Liver (tissue), 9 donors: Measurements from ENCODE around the gene HEXIM2. TPM values are rescaled to one million over a fixed set of nuclear protein-coding genes. Genes with fewer than 3 reads are reported as not detected.
A peak's percentile ranks its signal among the peaks of the same experiment; 100 is the strongest.

Source experiments
- DNase-seq: peaks from one replicate; pipeline ENCODE4 v3.0.0-alpha.2; 2017; ENCODE audit warnings: low spot score
- H3K27ac ChIP-seq, 2 donors: one replicate each; pipeline ENCODE4 v1.7.0; 2013; ENCODE audit warnings: inconsistent platforms in 2 of 2, low read length in 2 of 2, control low read depth in 1 of 2, low read depth in 1 of 2, mild to moderate bottlenecking in 1 of 2
- H3K27me3 ChIP-seq, 4 donors: one replicate each; pipeline versions ENCODE4 v1.6.1 to v1.7.0; 2013; ENCODE audit warnings: low read length in 3 of 4, inconsistent platforms in 1 of 4, mild to moderate bottlenecking in 1 of 4, moderate library complexity in 1 of 4; ENCODE audit not compliant: control insufficient read depth in 4 of 4, insufficient read depth in 4 of 4
- H3K36me3 ChIP-seq, 4 donors: one replicate each; pipeline versions ENCODE4 v1.6.1 to v1.7.0; 2013; ENCODE audit warnings: low read length in 3 of 4, mild to moderate bottlenecking in 3 of 4, low read depth in 1 of 4, moderate library complexity in 1 of 4; ENCODE audit not compliant: control insufficient read depth in 4 of 4, insufficient read depth in 3 of 4
- H3K4me1 ChIP-seq, 4 donors: one replicate each; pipeline versions ENCODE4 v1.6.1 to v1.7.0; 2013; ENCODE audit warnings: low read length in 3 of 4, mild to moderate bottlenecking in 3 of 4, moderate library complexity in 1 of 4; ENCODE audit not compliant: control insufficient read depth in 4 of 4, insufficient read depth in 4 of 4
- H3K4me3 ChIP-seq, 3 donors: one replicate each; pipeline versions ENCODE4 v1.6.1 to v1.7.0; 2013; ENCODE audit warnings: low read length in 3 of 3, control low read depth in 1 of 3, low read depth in 1 of 3, mild to moderate bottlenecking in 1 of 3
- H3K9ac ChIP-seq, 2 donors: one replicate each; pipeline ENCODE4 v1.7.0; 2013; ENCODE audit warnings: low read length in 2 of 2, mild to moderate bottlenecking in 2 of 2, moderate library complexity in 2 of 2, control low read depth in 1 of 2, low read depth in 1 of 2
- H3K9me3 ChIP-seq, 4 donors: one replicate each; pipeline versions ENCODE4 v1.6.1 to v1.7.0; 2013; ENCODE audit warnings: low read length in 3 of 4; ENCODE audit not compliant: control insufficient read depth in 4 of 4
- ATF3 ChIP-seq: IDR thresholded peaks from 2 replicates; pipeline ENCODE4 v1.6.1; 2016; ENCODE audit warnings: antibody characterized with exemption
- EGR1 ChIP-seq, 2 donors: IDR thresholded peaks; 2 replicates each; pipeline ENCODE4 v1.6.1; 2016 to 2018; ENCODE audit warnings: antibody characterized with exemption in 2 of 2, low read depth in 2 of 2
- FOXA1 ChIP-seq: IDR thresholded peaks from 2 replicates; pipeline ENCODE4 v1.6.1; 2016; ENCODE audit warnings: antibody characterized with exemption
- FOXA2 ChIP-seq: IDR thresholded peaks from 2 replicates; pipeline ENCODE4 v1.6.1; 2016; ENCODE audit warnings: antibody characterized with exemption
- GABPA ChIP-seq, 2 donors: IDR thresholded peaks in 1 of 2; conservative IDR thresholded peaks in 1 of 2; 2 replicates each; pipeline ENCODE4 v1.6.1; 2016; ENCODE audit warnings: antibody characterized with exemption in 2 of 2, mild to moderate bottlenecking in 1 of 2, moderate library complexity in 1 of 2
- HNF4A ChIP-seq, 2 donors: conservative IDR thresholded peaks; 2 replicates each; pipeline ENCODE4 v1.6.1; 2016; ENCODE audit warnings: antibody characterized with exemption in 2 of 2, mild to moderate bottlenecking in 2 of 2
- HNF4G ChIP-seq: IDR thresholded peaks from 2 replicates; pipeline ENCODE4 v1.6.1; 2016; ENCODE audit warnings: antibody characterized with exemption
- JUND ChIP-seq, 2 donors: IDR thresholded peaks; 2 replicates each; pipeline ENCODE4 v1.6.1; 2016; ENCODE audit warnings: antibody characterized with exemption in 2 of 2
- MAX ChIP-seq: IDR thresholded peaks from 2 replicates; pipeline ENCODE4 v1.6.1; 2016; ENCODE audit warnings: antibody characterized with exemption
- NR2F2 ChIP-seq: IDR thresholded peaks from 2 replicates; pipeline ENCODE4 v1.6.1; 2016; ENCODE audit warnings: antibody characterized with exemption
- RAD21 ChIP-seq, 2 donors: IDR thresholded peaks; 2 replicates each; pipeline ENCODE4 v1.6.1; 2016; ENCODE audit warnings: antibody characterized with exemption in 2 of 2, mild to moderate bottlenecking in 2 of 2
- REST ChIP-seq: IDR thresholded peaks from 2 replicates; pipeline ENCODE4 v1.6.1; 2016; ENCODE audit warnings: antibody characterized with exemption, mild to moderate bottlenecking
- RXRA ChIP-seq, 2 donors: IDR thresholded peaks; 2 replicates each; pipeline ENCODE4 v1.6.1; 2017 to 2018; ENCODE audit warnings: antibody characterized with exemption in 2 of 2, mild to moderate bottlenecking in 1 of 2
- SP1 ChIP-seq: IDR thresholded peaks from 2 replicates; pipeline ENCODE4 v1.6.1; 2018; ENCODE audit warnings: antibody characterized with exemption, mild to moderate bottlenecking
- TAF1 ChIP-seq: conservative IDR thresholded peaks from 2 replicates; pipeline ENCODE4 v1.6.1; 2016; ENCODE audit warnings: antibody characterized with exemption, mild to moderate bottlenecking
- YY1 ChIP-seq: IDR thresholded peaks from 2 replicates; pipeline ENCODE4 v1.6.1; 2016; ENCODE audit warnings: antibody characterized with exemption, mild to moderate bottlenecking
- ZBTB33 ChIP-seq: IDR thresholded peaks from 2 replicates; pipeline ENCODE4 v1.6.1; 2016; ENCODE audit warnings: antibody characterized with exemption
- WGBS: extraction: QIAGEN DNeasy Blood & Tissue Kit; methylation state at CpG from one replicate; pipeline ENCODE4 v1.1.7; 2013; 5-methylcytosine and 5-hydroxymethylcytosine counted together
- polyA plus RNA-seq, 2 donors: library from polyadenylated mRNA; stranded (reverse) in 1 of 2; unstranded in 1 of 2; fragments of 200-250 nt in 1 of 2; fragments of >200 nt in 1 of 2; fragmentation: Nextera tagmentation in 1 of 2; extraction: Ambion mirVana in 1 of 2; gene quantifications; one replicate each; pipeline versions ENCODE4 v1.2.1 to v1.2.3, GENCODE V29; 2013 to 2015
- total RNA-seq, 2 donors: library from RNA; depleted of rRNA; stranded (reverse); fragments of >200 nt; gene quantifications; one replicate each; pipeline ENCODE4 v1.2.3, GENCODE V29; 2014
- TF ChIP-seq, protein P1 (sequence below): fragments of 150-350 bp; IDR thresholded peaks from 2 replicates; pipeline ENCODE4 v1.5.1; 2017; ENCODE audit warnings: improper control_type of control experiment, low read depth, low read length; ENCODE audit not compliant: missing input control
- donor health status: healthy.
- donor health status: healthy.
- donor health status: healthy.
- donor health status: healthy.
- donor health status: healthy.

Gene HEXIM2
- total and polyA plus RNA-seq, 4 donors = 3.5 to 10.7 (median 5.5) TPM

GRCh38 chr17:45149037-45149668, 12.5 kb upstream of the HEXIM2 start:
- peak overlapping the region; percentile 89 to 98 for H3K9ac ChIP-seq
- WGBS = under 1% methylated on average over 32 of the region's 32 CpGs
- H3K27ac ChIP-seq = peak overlapping the region; percentile 91 to 95

More at GRCh38 chr17:45149037-45149668, 12.5 kb upstream of the HEXIM2 start:
- H3K27me3 ChIP-seq = no peaks in the 10 kb centered on the region
- TF ChIP-seq FOXA2 (no peak), MAX (no peak), YY1 (no peak), TAF1 (peak; percentile 55), ATF3 (peak; percentile 4), GABPA (IDR thresholded peaks at IDR 0.05 in 1 of 2, conservative IDR thresholded peaks at IDR 0.05 in 1 of 2) (no peak), HNF4G (no peak), EGR1 (IDR thresholded peaks at IDR 0.05; ENCODE audit: low read depth in 2 of 2) (no peak), FOXA1 (no peak), REST (no peak), RAD21 (IDR thresholded peaks at IDR 0.05) (peak; percentile 74 to 75), RXRA (IDR thresholded peaks at IDR 0.05) (peak in 1 of 2 donors; percentile 45), SP1 (no peak), JUND (IDR thresholded peaks at IDR 0.05) (no peak), NR2F2 (no peak), ZBTB33 (no peak), HNF4A (conservative IDR thresholded peaks at IDR 0.05) (peak in 1 of 2 donors; percentile 26)
- TF ChIP-seq, protein P1, sequence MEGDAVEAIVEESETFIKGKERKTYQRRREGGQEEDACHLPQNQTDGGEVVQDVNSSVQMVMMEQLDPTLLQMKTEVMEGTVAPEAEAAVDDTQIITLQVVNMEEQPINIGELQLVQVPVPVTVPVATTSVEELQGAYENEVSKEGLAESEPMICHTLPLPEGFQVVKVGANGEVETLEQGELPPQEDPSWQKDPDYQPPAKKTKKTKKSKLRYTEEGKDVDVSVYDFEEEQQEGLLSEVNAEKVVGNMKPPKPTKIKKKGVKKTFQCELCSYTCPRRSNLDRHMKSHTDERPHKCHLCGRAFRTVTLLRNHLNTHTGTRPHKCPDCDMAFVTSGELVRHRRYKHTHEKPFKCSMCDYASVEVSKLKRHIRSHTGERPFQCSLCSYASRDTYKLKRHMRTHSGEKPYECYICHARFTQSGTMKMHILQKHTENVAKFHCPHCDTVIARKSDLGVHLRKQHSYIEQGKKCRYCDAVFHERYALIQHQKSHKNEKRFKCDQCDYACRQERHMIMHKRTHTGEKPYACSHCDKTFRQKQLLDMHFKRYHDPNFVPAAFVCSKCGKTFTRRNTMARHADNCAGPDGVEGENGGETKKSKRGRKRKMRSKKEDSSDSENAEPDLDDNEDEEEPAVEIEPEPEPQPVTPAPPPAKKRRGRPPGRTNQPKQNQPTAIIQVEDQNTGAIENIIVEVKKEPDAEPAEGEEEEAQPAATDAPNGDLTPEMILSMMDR = peak; percentile 78
- DNase-seq = peak; percentile 87
- H3K9me3 ChIP-seq = no peaks in the 10 kb centered on the region
- no peaks in the 10 kb centered on the region for H3K36me3 ChIP-seq
- H3K4me1 ChIP-seq = peaks cover 3 to 49% (median 37%) of the 10 kb centered on the region in 4 donors
- peak overlapping the region; percentile 67 to 92 (median 92) for H3K4me3 ChIP-seq
